Right ventricle myocardium superior (tissue), 1 donor: ENCODE measurements around the gene COBL. TPM values are rescaled to one million over a fixed set of nuclear protein-coding genes. Genes with fewer than 3 reads are reported as not detected.
"Not testable (repeated sequence)": the region's sequence is repeated elsewhere in the genome, so short reads cannot be mapped to it uniquely, and the experiment has no call there.

Experiments used
- ATAC-seq: fragments of 200-7000 bp; cut with Tn5 transposase; one replicate; pipeline ENCODE4 v1.9.1; 2020; ENCODE audit warnings: mild to moderate bottlenecking; ENCODE audit not compliant: poor library complexity
- DNase-seq: peaks from one replicate; pipeline ENCODE4 v3.0.0-alpha.2; 2020
- intact Hi-C: fragments of 100-400 bp; cut with DNase I; formaldehyde crosslinking; loops from one replicate; pipeline ENCODE4 v1.11.2; 2022
- total RNA-seq: library from RNA; stranded (reverse); fragmentation: NEBNext Ultra II Directional; extraction: Animal tissue kit (Norgen Biotek cat#: 25700); gene quantifications from one replicate; pipeline ENCODE4 v1.2.1, GENCODE V29; 2021
- donor health status: DM: no; HTN: yes; CAD: no; lungs with severe emphysema.

COBL gene
- total RNA-seq, 1 donor from 2014 or later: 76.5 TPM

- ATAC-seq: no peak
- intact Hi-C loops: no loop called here
- no peak for DNase-seq
Observed at GRCh38 chr7:51229620-51230323, 86.8 kb downstream of the COBL start.

- intact Hi-C loops: no loop called here
- ATAC-seq: no peak
Observed at GRCh38 chr7:51229106-51229537, 87.5 kb downstream of the COBL start.

DNA sequence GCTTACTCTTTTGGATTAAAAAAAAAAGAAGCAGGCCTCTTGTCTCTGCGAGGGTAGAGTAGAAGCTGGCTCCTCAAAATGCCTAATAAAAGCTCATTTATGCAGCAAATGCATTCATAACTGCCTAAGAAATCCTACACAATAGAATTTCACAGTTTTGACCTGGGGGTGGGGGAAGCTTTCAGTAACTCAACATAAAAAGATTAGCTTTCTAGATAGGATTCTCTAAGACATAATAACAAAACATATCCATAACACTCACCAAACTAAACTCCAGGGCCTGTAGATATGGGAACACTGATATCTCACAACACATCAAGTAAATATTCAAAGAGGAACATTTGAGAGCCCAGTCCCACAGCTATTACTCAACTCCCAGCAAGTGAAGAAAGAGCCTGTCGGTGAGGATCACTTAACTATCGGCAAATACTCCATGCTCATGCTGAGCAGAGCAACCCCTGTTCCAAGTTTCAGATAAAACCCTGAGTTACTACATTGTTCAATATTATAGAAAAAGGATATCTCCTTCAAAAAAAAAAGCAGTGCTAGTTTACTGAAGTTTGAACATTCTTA is 88.1 kb downstream of the COBL start:
- ATAC-seq (no peak), DNase-seq (no peak)
- intact Hi-C loops: no loop called here

More at GRCh38 chr7:51229106-51229537, 87.5 kb downstream of the COBL start:
- no peak for DNase-seq

- intact Hi-C loops: no loop called here
- ATAC-seq (no peak), DNase-seq (no peak)
Observed at GRCh38 chr7:51227861-51228260, 88.7 kb downstream of the COBL start.

- no peak for DNase-seq
Observed at GRCh38 chr7:51226916-51227535, 89.6 kb downstream of the COBL start.

DNA sequence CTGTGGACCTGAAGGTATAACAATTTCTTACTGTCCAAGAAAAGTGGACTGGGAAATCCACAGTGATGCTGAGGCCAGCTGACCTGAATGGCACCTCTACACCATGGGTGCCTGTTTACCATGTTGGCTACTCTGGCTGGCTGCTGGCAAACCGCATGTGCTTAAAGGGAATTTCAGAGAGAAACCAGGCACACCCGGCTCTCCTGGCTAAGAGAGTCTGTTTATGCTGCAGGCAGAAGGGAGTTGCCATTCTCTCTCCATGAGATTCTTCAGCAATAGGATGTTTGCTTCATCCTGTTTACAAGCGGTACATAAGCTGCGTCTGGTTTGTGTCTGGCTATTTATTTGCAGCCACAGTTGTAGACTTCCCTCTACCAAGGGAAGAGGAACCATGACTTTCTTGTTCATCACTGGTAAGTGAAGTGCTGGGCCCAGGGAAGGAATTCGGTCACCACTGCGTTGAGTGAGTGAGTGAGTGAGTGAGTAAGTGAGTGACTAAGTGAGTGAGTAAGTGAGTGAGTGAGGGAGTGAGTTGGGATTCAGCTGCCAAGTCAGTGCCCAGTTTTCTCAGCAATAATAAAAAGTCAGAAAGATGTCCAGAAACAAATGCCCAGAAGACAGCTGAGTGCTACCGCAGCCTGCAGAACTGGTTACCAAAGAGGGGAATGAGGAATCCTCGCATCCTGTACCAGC is 90.4 kb downstream of the COBL start:
- DNase-seq (no peak), ATAC-seq (no peak)
- intact Hi-C loops: no loop called here

More at GRCh38 chr7:51226916-51227535, 89.6 kb downstream of the COBL start:
- ATAC-seq: no peak
- intact Hi-C loops: no loop called here

DNA sequence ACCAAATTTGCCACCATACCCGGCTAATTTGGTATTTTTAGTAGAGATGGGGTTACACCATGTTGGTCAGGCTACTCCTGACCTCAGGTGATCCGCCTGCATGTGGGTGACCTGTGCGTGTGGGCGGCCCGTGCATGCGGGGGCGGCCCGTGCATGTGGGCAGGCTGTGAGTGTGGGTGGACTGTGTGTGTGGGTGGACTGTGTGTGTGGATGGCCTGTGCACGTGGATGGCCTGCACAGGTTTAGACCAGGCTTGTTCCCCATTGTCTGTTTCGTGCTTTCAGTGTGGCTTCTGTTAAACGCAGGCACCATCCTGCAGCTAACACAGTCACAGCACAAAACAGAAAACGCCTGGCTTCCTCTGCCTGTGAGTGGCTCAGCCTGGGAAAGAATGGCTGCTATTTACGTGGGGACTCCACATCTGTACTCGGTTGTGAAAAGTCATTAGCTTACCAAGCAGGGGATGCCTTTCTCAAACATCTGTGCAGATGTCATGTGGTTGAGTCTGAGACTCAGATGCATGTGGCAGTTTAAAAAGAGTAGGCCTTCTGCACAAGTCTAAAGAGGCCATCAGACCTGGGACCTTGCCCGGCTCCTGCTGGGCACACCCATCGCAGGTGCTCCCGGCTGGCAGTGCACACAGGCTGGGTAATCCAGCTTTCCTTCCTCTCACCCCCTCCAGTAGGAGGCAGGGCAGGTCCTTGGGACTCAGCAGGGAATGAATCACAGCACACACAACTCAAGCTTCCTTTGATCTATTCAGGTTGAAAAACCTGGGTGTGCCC is 91.6 kb downstream of the COBL start:
- intact Hi-C loops: no loop called here
- DNase-seq: no peak
- peak; percentile 50 for ATAC-seq

GRCh38 chr7:51223505-51223904 is 93.1 kb downstream of the COBL start:
- intact Hi-C loops: no loop called here
- ATAC-seq: no peak
- DNase-seq: no peak

DNA sequence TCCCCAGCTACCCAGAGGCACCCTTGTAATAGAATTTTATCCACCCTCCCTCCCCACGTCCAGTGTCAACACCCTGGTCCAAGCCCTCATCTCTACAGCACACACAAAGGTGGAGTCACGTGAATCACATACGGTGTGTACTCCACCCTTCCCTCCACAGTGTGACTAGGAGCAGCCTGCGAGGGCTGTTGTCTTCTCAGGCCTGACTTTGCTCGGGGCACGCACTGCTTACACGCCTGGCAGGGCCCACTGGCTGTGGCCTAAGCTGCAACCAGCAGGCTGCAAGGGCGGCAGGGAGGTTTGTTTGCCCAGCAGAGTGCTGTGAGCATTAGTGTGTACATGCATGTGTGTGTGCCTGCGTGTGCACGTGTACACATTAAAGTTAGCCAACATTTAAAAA is 93.7 kb downstream of the COBL start:
- no peak for ATAC-seq
- no peak for DNase-seq
- intact Hi-C loops: no loop called here

GRCh38 chr7:51220226-51220625 is 96.4 kb downstream of the COBL start:
- intact Hi-C loops: no loop called here

DNA sequence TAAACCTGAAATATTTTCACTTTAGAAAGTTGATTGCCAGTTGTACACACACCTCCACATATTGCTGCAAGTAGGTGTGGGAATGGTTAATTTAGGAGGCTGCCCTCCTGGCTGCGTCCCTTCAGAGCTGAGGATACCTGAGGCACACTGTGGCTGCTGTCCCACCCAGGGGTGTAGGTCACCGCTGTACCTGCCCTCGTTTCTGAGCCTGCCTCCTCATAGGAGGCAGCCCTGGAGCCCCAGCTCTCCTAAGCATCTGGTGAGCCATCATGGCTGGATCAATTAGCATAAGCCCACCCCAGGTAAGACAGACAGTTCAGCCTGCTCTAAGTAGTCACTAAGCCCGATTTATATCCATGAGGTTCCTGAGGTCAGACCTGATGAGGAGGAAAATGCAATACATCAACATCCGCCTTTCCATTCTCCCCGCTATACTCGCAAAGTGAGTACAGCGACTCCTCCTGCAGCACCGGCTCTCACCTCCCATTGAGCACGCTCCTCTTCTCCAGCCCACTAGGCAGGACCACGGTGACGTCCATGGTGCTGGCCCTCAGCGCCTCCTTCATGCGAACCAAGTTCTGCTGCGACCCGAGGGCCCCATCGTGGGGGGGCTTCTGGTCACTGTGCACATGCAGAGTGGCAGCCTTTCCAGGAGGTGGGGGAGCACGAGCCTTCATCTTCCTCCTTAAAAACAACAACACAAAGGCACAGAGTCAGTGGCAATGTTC is 97.2 kb downstream of the COBL start:
- intact Hi-C loops: no loop called here
- no peak for DNase-seq
- no peak for ATAC-seq

More at GRCh38 chr7:51220226-51220625, 96.4 kb downstream of the COBL start:
- DNase-seq: no peak
- no peak for ATAC-seq

DNA sequence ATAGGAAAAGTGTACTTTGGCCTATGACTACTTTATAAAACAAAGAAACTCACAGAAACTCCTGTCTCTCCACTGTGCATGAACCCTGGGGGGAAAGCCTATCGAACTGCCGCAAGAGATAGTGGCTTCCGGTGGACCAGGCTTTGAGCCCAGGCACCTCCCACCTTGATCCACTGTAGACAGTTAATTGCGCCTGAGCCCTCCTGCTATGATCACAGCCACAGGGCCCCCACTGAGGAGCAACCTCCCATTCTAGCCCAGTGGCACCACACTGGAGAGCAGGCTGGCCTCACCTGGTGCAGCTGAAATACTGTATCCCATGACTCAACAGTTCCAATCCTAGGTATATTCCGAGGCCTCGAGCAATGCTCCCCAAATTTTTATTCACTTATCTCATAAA is 98.8 kb downstream of the COBL start:
- intact Hi-C loops: no loop called here
- no peak for ATAC-seq

DNA sequence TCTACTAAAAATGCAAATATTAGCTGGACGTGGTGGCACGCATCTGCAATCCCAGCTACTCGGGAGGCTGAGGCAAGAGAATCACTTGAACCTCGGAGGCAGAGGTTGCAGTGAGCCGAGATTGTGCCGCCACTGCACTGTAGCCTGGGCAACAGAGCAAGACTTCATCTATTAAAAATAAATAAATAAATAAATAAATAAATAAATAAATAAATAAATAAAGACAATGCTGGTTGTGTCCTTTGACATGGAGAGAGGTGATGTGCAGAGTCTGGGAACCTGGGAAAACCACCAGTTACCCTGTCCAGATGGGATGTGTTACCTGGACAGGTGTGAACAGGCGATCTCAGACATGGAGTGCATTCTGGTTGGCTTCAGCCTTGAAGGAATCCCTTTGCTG is 102.5 kb downstream of the COBL start:
- DNase-seq: no peak

More for the DNA sequence above, 98.8 kb downstream of the COBL start:
- no peak for DNase-seq

GRCh38 chr7:51213618-51214017 is 103.0 kb downstream of the COBL start:
- intact Hi-C loops: no loop called here

More for the DNA sequence above, 102.5 kb downstream of the COBL start:
- intact Hi-C loops: no loop called here
- ATAC-seq: no peak

GRCh38 chr7:51210766-51211165 is 105.8 kb downstream of the COBL start:
- no peak for DNase-seq
- intact Hi-C loops: no loop called here
- no peak for ATAC-seq

More at GRCh38 chr7:51213618-51214017, 103.0 kb downstream of the COBL start:
- ATAC-seq (no peak), DNase-seq (no peak)

- no peak for DNase-seq
- intact Hi-C loops: no loop called here
Observed at GRCh38 chr7:51209426-51209825, 107.2 kb downstream of the COBL start.

GRCh38 chr7:51208125-51208524 is 108.5 kb downstream of the COBL start:
- DNase-seq, intact Hi-C loops, ATAC-seq: not testable (repeated sequence)

More at GRCh38 chr7:51209426-51209825, 107.2 kb downstream of the COBL start:
- no peak for ATAC-seq

- intact Hi-C loops: no loop called here
- ATAC-seq (peak; percentile 49), DNase-seq (no peak)
Observed at GRCh38 chr7:51198654-51199053, 118.0 kb downstream of the COBL start.
